Pulmonary artery endothelial cell (primary cell): ENCODE data around the gene JAKMIP3. TPM values are rescaled to one million over a fixed set of nuclear protein-coding genes. Genes with fewer than 3 reads are reported as not detected.

Experiments
- DNase-seq: peaks from one replicate; pipeline ENCODE4 v3.0.0-alpha.2; 2011; ENCODE audit warnings: low read depth, low spot score
- total RNA-seq: library from RNA; depleted of rRNA; stranded (reverse); fragments of >200 nt; gene quantifications from 2 replicates; pipeline ENCODE4 v1.2.3, GENCODE V29; 2014

Gene JAKMIP3
- total RNA-seq, 1 donor from 2014 or later: 0.07 TPM

DNA sequence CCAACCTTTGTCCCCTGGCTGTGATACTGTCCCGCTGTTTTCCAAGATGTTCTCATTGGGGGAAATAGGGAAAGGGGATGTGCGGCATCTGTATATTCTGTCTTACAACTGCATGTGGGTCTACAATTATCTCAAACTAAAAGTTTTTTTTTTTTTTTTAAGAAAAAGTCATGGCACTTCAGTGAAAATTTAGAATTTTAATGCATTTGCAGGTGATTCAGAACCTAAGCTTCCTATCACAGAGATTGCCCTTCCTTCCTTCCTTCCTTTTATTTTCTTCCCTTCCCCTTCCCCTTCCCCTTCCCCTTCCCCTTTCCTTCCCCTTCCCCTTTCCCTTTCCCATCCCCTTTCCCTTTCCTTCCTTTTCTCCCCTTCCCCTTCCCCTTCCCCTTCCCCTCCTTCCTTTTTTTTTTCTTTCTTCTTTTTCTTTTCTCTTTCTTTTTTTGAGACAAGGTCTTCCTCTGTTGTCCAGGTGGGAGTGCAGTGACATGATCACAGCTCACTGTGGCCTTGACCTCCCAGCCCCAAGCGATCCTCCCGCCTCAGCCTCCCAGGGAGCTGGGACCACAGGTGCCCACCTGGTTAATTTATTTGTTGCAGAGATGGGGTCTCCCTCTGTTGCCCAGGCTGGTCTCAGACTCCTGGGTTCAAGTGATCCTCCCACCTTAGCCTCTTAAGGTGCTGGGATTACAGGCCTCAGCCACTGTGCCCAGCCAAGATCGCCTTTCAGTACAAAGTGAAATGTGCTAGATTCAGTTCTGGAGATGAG is 32.0 kb downstream of the JAKMIP3 start:
- DNase-seq: no peak

DNA sequence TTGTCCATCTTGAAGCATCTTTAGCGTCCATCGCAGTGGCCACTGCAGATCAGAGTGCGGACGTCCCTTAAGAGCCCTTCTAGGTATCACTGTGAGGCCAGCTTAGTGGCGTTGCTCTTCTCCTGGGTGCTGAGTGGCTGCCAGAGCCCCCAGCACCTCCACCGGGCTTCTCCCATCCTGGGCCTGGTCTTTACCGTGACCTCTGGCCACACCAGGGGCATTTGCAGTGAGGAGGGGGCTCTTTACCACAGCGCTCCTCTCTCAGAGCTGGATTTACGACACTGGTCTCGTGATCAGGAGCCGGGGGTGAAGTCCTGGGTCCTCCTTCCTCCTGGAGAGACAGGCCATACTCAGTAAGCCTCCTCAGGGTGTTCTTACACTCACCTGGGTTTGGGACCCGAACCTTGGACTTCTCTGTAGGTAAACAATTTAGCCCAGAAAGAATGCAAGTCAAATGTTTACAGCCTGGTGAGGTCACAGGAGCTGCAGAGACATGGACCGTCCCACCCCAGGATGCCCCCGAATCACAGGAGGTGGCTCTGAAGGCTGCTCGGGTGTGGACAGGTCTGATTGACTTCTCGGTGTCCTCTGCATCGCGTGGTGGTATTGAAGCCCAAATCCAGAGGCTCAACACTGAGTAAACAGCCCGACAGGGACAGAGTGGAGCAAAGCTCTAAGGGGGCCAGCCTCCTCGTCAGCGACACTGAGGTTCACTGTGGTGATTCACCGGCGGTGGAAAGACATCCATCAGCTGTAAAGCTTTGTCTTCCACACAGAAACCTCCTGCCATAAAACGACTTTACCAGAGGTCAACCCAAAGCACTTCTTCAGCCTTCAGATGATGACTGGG is 33.0 kb downstream of the JAKMIP3 start:
- no peak for DNase-seq

DNA sequence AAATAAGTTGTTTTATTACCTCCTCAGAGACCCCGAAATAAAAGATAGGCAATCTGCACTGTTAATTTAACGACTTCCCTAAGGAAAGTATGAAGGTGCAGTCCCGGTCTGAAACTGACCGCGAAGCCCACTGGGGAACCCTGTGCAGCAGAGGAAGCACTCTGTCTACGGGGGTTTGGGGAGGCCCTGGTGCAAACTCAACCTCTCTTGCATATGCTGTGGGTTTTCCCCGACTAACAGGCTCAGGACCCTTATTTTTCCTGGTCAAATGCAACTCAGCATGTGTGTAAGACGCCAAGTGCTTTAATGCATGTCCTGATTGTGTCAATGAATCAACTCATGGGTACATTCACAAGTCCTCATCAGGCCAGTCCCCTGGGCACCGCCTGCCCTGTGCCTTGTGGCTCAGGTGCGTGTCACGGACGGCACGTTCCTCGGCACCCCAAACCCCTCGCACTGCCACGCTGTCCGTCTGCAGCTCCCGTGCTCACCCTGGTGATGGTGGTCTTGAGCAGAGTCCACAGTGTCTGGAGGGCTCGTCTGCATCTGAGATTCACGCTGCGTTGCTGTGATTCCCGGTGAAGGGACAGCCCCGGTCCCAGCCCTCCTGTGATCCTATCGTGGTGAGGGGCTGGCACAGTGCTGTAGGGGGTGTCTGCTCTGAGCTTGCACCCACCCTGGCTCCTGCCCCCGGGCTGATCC is 33.8 kb downstream of the JAKMIP3 start:
- no peak for DNase-seq

DNA sequence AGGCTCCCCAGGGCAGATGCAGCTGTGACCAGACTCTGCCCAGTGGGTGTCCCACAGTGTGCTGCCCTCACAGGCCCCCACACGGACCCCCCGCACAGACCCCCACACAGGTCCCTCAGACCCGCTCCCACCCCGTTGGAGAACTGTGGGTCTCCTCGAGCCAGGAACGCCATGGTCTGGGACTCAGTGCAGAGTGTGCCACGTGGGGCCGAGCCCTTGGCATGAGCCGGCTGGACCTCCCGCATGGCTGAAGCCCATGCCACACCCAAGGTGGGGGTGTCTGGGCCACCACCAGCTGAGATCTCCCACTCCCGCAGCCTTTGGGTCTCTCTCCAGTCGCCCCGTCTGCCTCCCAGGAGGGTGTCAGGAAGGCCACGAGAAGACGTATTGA is 34.3 kb downstream of the JAKMIP3 start:
- no peak for DNase-seq

DNA sequence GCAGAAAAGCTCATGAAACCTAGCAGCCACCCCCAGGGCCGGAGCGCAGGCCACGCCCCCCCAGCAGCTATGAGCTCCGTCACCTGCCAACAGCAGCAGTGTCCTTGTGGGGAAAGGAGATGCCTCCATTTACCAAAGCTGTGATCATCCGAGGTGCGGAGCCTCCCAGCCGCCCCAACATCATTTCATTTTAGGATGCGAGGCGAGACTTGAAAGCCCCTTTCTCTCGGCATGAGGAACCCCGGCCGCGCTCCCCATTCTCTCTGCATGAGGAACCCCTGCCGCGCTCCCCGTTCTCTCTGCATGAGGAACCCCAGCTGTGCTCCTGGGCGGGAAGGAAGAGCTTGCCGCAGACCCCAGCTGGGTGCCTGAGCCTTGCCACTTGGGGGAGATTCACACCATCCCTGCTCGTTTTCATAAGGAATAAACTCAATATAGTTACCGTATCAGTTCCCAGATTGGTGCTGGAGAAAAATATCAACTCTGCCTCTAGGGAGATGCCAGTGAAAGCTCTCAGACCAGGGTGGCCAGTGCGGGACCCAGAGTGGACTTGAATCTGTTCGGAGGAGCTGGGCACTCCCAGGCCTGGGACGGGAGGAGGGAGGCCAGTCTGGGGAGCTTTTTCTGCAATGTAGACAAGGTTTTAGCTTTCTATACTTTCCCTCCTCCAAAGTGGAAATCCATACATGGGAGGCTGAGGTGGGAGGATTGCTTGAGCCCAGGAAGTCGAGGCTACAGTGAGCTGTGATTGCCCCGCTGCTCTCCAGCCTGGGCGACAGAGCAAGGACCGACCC is 35.0 kb downstream of the JAKMIP3 start:
- DNase-seq: no peak

DNA sequence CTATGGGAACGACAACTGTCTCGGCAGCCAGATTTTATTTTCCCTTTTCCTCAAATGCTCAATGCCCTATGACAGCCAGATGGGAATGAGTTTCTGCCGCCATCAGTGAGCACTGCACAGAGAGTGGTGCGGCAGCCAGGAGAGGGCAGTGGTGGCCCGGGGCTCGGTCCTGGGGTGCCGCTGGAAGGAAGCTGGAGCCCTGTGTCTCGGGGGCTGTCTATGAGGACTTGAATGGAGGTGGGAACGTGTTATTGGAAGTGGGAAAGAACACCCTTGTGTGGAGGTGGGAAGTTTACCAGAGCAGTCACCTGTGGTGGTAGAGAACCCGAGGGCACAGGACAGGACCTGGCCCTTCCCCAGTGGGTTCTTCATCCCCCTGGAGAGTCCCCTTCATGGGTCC is 35.8 kb downstream of the JAKMIP3 start:
- DNase-seq: no peak

DNA sequence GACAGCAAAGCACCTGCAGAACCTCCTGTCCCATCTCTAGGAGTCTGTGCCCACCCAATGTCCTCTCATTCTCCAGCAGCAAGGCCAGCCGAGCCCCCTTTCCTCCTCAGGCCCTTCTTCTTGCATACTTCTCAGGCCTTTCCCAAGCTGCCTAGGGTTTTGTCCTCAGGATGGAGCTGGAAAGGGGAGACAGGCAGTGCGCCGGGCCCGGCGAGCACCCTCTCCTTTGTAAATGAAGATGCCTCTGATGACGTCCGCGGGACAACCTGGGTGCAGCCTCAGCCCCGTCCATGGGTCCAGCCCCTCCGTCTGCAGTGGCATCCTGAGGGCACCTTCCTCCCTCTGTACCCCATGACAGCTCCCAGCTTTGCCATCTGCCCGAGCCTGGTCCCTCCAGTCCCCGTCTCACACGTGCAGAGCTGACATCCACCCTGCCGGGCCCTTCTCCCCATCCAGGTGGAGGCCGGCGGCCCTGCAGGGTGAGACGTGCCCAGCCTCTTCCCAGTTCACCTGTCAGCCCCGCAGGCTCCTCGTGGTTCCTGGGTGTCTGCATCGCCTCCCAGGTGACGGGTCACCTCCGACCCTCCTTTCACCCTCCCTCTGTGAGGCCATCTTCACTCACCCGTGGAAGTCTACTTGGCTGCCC is 36.4 kb downstream of the JAKMIP3 start:
- DNase-seq: no peak

DNA sequence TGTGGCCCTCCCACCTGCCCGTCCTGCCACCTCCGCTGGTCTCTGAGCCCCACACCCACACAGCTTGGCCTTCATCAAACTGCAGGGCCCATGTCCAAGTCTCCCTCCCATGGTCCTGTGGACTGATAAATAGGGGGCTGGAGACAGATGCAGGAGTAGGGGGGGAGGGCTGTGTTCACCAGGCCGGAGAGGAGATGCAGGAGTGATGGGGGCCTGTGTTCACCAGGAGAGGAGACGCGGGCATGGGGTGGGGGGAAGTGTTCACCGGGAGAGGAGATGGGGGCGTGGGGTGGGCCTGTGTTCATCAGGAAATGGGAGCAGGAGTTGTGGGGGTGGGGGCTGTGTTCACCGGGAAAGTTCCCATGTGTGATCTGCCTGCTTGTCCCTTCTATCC is 37.0 kb downstream of the JAKMIP3 start:
- no peak for DNase-seq

DNA sequence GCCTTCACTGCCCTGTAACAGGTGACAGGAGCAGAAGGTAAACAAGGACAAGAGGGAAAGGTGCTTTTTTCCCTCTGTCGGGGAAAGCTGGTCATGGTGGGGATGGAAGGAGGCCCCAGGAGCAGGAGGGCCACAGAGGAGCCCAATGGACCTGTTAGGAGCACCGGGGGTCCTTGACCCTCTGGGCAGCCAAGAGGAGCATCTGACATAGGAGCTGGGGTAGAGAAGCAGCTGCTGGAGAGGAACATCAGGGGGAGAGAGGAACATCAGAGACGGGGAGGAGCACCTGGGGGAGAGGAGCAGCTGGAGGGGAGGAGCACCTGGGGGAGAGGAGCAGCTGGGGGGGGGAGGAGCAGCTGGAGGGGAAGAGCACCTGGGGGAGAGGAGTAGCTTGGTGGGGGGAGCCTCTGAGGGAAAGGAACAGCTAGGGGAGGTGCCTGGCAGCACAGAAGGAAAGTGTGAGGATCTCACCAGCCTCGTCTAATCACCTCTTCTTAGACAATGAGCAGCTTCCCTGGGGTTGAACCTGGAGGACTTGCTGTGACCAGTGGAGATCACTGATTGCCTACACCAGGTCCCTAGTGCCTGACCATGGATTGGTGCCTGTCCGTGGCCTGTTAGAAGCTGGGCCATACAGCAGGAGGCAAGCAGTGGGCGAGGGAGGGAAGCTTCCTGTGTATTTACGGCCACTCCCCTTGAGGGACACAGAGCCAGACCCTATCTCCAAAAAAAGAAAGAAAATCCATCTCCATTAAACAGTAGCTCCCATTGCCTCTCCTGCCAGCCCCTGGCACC is 37.6 kb downstream of the JAKMIP3 start:
- no peak for DNase-seq

DNA sequence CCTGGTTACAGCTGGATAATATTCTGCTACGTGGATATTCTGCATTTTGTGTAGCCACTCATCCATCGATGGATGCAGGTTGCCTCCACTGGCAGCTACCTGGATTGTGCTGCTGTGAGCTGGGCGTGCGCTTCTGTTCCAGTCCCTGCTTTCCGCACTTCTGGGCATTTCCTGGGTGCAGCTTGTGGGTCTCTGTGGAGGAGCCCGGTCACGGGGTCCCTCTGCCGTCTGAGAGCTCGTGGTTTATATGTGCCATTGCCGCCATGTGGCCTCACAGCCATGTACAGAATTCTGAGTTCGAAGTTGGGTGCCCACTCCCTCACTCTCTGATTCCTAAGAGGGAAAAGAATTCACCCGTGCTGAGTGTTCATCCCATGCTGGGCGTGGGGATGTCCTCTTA is 38.3 kb downstream of the JAKMIP3 start:
- DNase-seq: no peak

DNA sequence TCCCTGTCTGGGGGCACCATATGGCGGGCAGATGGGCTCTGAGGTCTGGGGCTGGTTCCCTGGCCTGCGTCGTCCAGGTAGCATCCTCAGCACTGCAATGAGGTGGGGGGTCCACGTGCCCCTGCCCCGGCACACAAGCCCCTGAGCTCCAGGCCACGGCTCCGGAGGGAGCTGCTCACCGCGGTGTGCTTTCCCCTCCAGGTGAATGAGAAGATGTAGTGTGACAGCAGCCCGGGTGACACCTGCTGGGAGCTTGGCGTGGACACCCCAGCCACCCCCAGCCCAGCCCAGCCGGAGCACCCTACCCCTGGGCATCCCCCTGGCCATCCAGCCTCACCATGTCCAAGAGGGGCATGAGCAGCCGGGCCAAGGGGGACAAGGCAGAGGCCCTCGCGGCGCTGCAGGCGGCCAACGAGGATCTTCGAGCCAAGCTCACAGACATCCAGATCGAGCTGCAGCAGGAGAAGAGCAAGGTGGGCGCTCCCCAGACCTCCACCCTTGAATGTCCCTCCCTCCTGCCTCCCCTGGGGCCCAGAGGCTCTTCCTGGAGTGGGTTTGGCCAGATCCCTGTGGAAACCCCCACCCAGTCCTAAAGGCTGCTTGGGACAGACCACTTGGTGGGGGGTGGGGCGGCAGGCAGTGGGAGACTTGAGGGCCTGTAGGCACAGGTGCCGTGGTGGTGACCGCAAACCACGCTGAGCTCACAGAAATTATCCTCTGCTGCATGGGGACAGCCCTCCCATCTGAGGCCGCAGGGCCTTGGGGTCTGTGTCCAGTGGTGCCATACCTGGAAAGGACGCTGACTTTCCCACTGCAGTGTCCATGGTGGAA is 38.9 kb downstream of the JAKMIP3 start:
- DNase-seq: no peak

DNA sequence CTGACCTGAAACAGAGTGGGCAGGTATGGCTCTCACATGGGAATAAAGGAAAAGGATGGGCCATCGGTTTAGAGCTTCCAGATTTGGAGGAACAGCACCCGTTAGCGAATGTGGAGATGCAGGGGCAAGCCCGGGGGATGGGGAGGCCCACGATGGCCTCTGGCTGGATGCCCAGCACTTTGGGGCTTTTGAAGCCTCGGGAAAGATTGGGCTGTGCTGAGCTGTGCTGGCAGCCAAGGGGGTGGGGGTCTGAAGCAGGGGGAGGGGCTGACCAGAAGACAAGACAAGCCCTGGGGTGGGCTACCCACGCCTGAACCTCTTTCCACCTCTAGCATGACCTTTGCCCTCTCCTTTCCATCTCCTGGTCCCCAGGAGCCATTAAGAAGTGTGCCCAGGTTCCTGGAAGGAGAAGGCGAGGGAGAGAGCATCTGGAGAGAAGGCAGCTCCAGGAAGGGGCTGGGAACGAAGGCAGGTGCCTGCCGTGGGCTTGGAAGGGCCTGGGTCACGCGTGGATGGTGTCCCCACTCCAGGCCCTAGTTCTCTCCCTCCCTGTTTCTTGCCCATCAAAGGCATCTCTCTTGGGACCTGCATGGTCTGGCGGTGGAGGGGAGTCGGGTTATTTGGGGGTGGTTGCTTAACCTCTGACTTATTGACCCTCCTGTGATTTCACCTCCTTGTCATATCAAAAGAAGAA is 39.7 kb downstream of the JAKMIP3 start:
- DNase-seq: no peak

DNA sequence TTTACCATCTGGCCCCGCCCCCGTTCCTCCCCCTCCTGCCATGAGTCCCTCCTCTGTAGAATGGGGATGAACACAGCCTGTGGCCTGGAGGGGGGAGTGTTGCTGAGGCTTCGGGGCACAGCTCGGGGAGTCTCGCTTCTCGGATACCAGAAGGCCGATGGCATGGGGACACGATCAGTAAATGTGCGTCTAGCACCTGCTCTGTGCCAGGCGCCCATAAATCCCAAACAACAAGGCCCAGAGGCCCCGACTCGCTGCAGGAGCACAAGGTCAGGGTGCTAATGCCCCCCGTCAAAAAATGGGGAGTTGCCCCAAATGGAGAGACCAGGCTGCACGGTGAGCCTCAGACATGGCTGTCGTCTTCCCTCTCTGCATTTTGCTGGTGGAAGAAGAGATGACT is 40.7 kb downstream of the JAKMIP3 start:
- DNase-seq: no peak

DNA sequence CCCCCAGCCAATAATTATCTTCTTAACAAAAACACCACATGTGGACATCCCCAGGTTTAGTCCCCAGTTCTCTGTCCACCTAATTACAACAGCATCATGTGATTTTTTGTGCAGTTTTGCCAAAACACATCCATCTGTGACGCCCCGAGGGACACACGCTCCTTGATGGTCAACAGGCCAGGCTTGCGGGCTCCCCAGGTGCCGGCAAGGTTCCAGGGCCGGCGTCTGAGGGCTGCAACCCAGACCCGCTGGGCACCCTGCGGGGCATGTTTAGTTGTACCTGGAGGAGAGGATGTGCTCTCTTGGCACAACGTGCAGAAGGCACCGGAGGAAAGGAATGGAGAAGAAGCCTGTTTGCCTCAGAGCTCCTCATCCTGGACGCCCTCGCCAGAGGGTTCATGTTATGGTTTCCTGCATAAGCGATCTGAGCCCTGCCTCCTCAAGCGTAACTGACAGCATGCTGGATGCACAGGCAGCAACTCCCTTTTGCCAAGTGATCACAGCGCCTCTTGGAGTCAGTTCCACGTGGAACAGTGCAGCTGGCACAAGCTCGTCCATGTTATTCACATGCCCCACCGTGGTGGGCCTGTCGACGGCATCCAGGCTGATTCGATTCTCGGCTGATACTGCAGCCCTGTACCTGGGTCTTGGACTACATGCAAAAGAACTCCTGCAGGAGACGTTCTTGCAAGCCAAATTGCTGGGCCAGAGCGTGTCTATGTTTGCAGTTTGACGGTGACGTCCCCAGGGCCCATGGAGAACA is 41.6 kb downstream of the JAKMIP3 start:
- no peak for DNase-seq

DNA sequence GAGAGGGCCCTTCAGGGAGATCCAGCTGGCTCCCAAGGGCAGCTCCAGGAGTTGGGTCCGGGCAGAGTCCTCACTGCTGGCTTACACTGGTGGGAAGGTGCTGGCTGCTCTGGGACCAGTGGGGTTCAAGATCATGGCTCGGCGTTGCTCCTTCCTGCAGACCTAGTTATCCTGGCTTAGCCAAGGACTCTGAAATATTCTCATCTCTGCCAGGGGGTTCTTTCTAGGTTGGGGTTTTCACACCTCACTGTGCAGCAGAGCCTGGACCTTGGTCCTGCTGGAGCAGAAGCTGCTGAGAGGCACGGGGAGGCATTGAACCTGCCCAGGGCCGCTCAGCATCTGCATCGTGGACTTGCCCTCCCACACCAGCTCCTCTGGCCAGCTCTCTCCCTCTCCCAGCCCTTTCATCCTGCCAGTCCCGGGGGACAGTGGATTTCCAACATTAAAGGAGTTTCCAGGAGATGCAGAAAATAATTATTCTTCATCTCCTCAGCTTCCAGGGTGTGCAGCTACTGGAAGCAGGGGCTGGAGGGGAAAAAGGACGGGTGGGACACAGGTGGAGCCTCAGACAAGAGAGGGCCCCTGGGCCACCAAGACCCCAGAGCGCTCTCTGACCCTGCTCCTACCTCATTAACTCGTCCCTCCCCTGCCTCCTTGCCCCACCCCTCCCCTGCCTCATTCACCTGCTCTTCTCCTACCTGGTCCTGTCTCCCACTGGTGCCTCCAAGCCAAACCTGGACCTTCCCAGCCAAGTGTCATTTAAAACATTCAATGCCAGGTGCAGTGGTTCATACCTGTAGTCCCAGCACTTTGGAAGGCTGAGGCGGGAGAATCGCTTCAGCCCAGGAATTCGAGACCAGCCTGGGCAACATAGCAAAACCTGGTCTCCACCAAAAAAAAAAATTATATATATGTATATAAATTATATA is 42.5 kb downstream of the JAKMIP3 start:
- DNase-seq: no peak

DNA sequence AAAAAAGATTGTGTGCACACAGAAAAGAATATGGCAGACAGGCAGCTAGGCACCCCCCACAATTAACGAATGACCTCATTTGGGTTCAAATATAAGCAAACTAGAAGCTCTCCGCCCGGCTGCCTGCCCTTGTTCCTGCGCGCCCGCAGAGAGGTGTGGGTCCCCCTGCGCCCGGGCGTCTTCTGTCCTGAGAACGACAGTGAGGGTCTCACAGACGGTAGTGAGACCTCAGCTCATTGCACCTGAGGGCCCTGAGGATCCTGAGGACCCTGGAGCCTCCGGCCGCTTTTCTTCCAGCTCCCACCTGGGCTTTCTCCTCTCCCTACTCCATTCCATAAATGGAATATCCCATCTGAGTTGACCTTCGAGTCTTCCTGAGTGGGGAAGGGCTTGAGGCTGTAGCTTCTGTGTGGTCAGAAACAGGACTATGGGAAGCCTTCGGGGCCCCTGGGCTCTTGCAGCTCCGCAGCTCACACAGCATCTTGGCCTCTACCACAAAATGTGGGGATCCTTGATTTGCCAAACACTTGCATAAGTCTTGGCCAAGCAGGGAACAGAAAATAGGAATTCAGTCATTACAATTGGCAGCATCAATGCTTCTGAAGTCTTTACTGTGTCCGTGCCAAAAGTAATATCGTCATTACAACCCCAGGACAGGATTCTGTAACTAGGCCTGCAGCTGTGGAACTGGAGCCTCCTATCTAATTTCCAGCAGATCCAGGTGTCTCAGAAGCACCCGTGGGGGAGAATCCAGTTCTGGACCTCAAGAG is 43.8 kb downstream of the JAKMIP3 start:
- DNase-seq: no peak
